ENCODE results near the gene CRY2. TPM values are rescaled to one million over a fixed set of nuclear protein-coding genes. Genes with fewer than 3 reads are reported as not detected.

Gene CRY2
- total RNA-seq, 2 donors from 2014 or later = 19.8 to 20.1 TPM

- Mint-ChIP-seq H3K27ac (no peak overlapping the region), H3K4me1 (peaks cover 3% of the 10 kb centered on the region), H3K4me3 (no peak overlapping the region), H3K9me3 (no peaks in the 10 kb centered on the region), H3K27me3 (ENCODE audit: insufficient read depth) (peaks cover 4% of the 10 kb centered on the region), H3K36me3 (ENCODE audit: low read depth) (no peaks in the 10 kb centered on the region)
- DNase-seq = no peak
- no peaks in the 10 kb centered on the region for H3K36me3 ChIP-seq (ENCODE audit: control insufficient read depth, insufficient read depth, low read length)
- 78 to 90% methylated on average over 2 to 5 of the region's 5 CpGs for WGBS, 2 experiments (ENCODE audit: insufficient coverage in 1 of 2, insufficient read length in 1 of 2)
- H3K9me3 ChIP-seq (ENCODE audit: control insufficient read depth, low read length) = no peaks in the 10 kb centered on the region
- H3K4me1 ChIP-seq (ENCODE audit: control insufficient read depth, insufficient read depth, low read length) = peaks cover 4% of the 10 kb centered on the region
- no peak overlapping the region for H3K4me3 ChIP-seq (ENCODE audit: low read length)
- peaks cover 10% of the 10 kb centered on the region for H3K27me3 ChIP-seq (ENCODE audit: control insufficient read depth, insufficient read depth, low read length, poor library complexity, severe bottlenecking)
- no peak overlapping the region for H3K9ac ChIP-seq (ENCODE audit: extremely low read depth, low read length, poor library complexity, severe bottlenecking)
- TF ChIP-seq, protein P1, sequence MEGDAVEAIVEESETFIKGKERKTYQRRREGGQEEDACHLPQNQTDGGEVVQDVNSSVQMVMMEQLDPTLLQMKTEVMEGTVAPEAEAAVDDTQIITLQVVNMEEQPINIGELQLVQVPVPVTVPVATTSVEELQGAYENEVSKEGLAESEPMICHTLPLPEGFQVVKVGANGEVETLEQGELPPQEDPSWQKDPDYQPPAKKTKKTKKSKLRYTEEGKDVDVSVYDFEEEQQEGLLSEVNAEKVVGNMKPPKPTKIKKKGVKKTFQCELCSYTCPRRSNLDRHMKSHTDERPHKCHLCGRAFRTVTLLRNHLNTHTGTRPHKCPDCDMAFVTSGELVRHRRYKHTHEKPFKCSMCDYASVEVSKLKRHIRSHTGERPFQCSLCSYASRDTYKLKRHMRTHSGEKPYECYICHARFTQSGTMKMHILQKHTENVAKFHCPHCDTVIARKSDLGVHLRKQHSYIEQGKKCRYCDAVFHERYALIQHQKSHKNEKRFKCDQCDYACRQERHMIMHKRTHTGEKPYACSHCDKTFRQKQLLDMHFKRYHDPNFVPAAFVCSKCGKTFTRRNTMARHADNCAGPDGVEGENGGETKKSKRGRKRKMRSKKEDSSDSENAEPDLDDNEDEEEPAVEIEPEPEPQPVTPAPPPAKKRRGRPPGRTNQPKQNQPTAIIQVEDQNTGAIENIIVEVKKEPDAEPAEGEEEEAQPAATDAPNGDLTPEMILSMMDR (conservative IDR thresholded peaks at IDR 0.05) = no peak
- no peak overlapping the region for H3K27ac ChIP-seq (ENCODE audit: low read depth, low read length)
Observed at GRCh38 chr11:45892856-45893255, 45.6 kb downstream of the CRY2 start.

DNA sequence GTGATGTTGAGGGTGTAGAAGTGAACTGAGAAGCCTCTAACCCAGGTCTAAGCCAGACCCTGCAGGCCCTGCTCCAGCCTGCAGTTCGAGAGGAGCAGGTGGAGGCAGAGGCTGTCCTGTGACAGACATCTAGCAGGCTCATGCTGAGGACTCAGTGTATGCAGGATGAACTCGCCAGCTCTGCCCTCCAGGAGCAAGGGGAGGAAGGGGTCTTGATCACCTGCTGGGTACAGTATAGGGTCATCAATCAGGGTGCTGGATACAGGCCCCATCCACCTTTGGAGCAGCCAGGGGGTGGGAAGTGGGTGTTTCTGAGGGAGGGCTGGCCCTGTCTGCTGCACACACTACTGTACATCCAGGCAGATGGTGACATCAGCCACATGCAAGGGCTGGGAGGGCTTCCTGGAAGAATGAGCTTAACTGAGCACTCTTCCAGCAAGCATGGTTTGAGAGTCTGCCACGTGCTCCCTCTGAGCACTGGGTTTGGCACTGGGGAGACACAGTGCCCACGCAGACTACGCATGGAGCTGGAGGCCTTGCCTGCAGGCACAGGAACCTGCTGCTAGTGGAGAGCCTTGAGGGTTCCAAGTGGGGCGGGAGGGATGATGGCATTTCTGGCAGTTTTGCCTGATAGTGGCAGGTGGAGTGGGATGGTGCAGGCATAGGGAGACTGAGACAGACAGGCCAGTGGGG, 47.4 kb downstream of the CRY2 start:
- no peak overlapping the region for H3K9ac ChIP-seq (ENCODE audit: extremely low read depth, low read length, poor library complexity, severe bottlenecking)
- peaks cover 4% of the 10 kb centered on the region for H3K4me1 ChIP-seq (ENCODE audit: control insufficient read depth, insufficient read depth, low read length)
- TF ChIP-seq, protein P1 (conservative IDR thresholded peaks at IDR 0.05) = no peak
- H3K36me3 Mint-ChIP-seq (ENCODE audit: low read depth) = no peaks in the 10 kb centered on the region
- H3K36me3 ChIP-seq (ENCODE audit: control insufficient read depth, insufficient read depth, low read length) = no peaks in the 10 kb centered on the region
- DNase-seq = no peak
- no peak overlapping the region for H3K4me3 Mint-ChIP-seq
- no peak overlapping the region for H3K27ac Mint-ChIP-seq
- H3K27me3 ChIP-seq (ENCODE audit: control insufficient read depth, insufficient read depth, low read length, poor library complexity, severe bottlenecking) = peaks cover 16% of the 10 kb centered on the region
- H3K27me3 Mint-ChIP-seq (ENCODE audit: insufficient read depth) = peaks cover 5% of the 10 kb centered on the region
- no peak overlapping the region for H3K27ac ChIP-seq (ENCODE audit: low read depth, low read length)
- no peaks in the 10 kb centered on the region for H3K9me3 Mint-ChIP-seq
- no peaks in the 10 kb centered on the region for H3K9me3 ChIP-seq (ENCODE audit: control insufficient read depth, low read length)
- peaks cover 3% of the 10 kb centered on the region for H3K4me1 Mint-ChIP-seq
- 85 to 92% methylated on average over 6 of the region's 6 CpGs for WGBS, 2 experiments (ENCODE audit: insufficient coverage in 1 of 2, insufficient read length in 1 of 2)
- H3K4me3 ChIP-seq (ENCODE audit: low read length) = no peak overlapping the region

GRCh38 chr11:45895553-45896259, 48.4 kb downstream of the CRY2 start:
- no peak for DNase-seq
- Mint-ChIP-seq H3K27ac (no peak overlapping the region), H3K36me3 (ENCODE audit: low read depth) (no peaks in the 10 kb centered on the region), H3K4me3 (no peak overlapping the region), H3K4me1 (peaks cover 7% of the 10 kb centered on the region), H3K27me3 (ENCODE audit: insufficient read depth) (peaks cover 9% of the 10 kb centered on the region), H3K9me3 (no peaks in the 10 kb centered on the region)
- no peaks in the 10 kb centered on the region for H3K9me3 ChIP-seq (ENCODE audit: control insufficient read depth, low read length)
- peak overlapping the region; percentile 60 for H3K27ac ChIP-seq (ENCODE audit: low read depth, low read length)
- 94 to 98% methylated on average over 5 to 6 of the region's 8 CpGs for WGBS, 2 experiments (ENCODE audit: insufficient coverage in 1 of 2, insufficient read length in 1 of 2)
- TF ChIP-seq, protein P1 (conservative IDR thresholded peaks at IDR 0.05) = no peak
- peaks cover 21% of the 10 kb centered on the region for H3K27me3 ChIP-seq (ENCODE audit: control insufficient read depth, insufficient read depth, low read length, poor library complexity, severe bottlenecking)
- H3K9ac ChIP-seq (ENCODE audit: extremely low read depth, low read length, poor library complexity, severe bottlenecking) = no peak overlapping the region
- H3K4me3 ChIP-seq (ENCODE audit: low read length) = no peak overlapping the region
- H3K36me3 ChIP-seq (ENCODE audit: control insufficient read depth, insufficient read depth, low read length) = no peaks in the 10 kb centered on the region
- H3K4me1 ChIP-seq (ENCODE audit: control insufficient read depth, insufficient read depth, low read length) = peaks cover 4% of the 10 kb centered on the region
